Type B pancreatic cell (in vitro differentiated cells): ENCODE data around the gene SPRTN. TPM values are rescaled to one million over a fixed set of nuclear protein-coding genes. Genes with fewer than 3 reads are reported as not detected.

Source experiments
- DNase-seq: peaks from one replicate; pipeline ENCODE4 v3.0.0; 2021; ENCODE audit warnings: mixed read lengths; ENCODE audit not compliant: unreplicated experiment; ENCODE audit errors: extremely low spot score
- H3K27ac Mint-ChIP-seq: 2 replicates; pipeline ENCODE4 v1.8.0; 2021; ENCODE audit warnings: mild to moderate bottlenecking, mixed read lengths
- H3K27me3 Mint-ChIP-seq: 2 replicates; pipeline ENCODE4 v1.8.0; 2021; ENCODE audit warnings: mixed read lengths
- H3K36me3 Mint-ChIP-seq: 2 replicates; pipeline ENCODE4 v1.8.0; 2021; ENCODE audit warnings: mixed read lengths
- H3K4me1 Mint-ChIP-seq: one replicate; pipeline ENCODE4 v1.8.0; 2021; ENCODE audit warnings: mixed read lengths; ENCODE audit not compliant: unreplicated experiment
- H3K4me3 Mint-ChIP-seq: 2 replicates; pipeline ENCODE4 v1.8.0; 2021; ENCODE audit warnings: mild to moderate bottlenecking, mixed read lengths
- H3K9me3 Mint-ChIP-seq: 2 replicates; pipeline ENCODE4 v1.8.0; 2021; ENCODE audit warnings: mixed read lengths
- CTCF ChIP-seq: fragments of 200-600 bp; sonication (generic); conservative IDR thresholded peaks from 2 replicates; pipeline ENCODE4 v1.5.0; 2021; ENCODE audit warnings: antibody characterized with exemption, mild to moderate bottlenecking
- total RNA-seq: library from RNA; stranded (reverse); gene quantifications from 2 replicates; pipeline ENCODE4 v1.2.1, GENCODE V29; 2021; ENCODE audit warnings: low replicate concordance

SPRTN gene
- total RNA-seq, 1 donor from 2014 or later: 14.5 TPM

DNA sequence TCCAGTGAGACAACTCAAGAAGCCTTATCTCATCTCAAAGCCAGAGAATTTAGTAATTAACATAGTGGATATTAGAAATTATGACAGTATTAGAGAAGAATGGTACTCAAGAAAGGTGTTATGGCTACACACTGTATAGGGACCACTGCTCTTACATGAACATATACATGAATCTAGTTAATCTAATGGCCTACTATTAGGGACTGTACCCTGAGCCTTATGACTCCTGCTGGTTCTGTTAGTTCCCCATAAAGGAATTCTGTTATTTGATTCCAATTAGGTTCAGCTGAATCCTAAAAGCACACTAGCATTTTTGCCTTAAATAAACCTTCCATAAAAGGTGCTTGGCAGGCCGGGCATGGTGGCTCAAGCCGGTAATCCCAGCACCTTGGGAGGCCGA is 44.3 kb downstream of the SPRTN start:
- no peak for DNase-seq
- no peak for TF ChIP-seq CTCF
- H3K36me3 Mint-ChIP-seq: no peaks in the 10 kb centered on the region
- H3K4me3 Mint-ChIP-seq: no peak overlapping the region
- H3K4me1 Mint-ChIP-seq: peaks cover 6% of the 10 kb centered on the region
- no peaks in the 10 kb centered on the region for H3K27me3 Mint-ChIP-seq
- H3K27ac Mint-ChIP-seq: no peak overlapping the region
- H3K9me3 Mint-ChIP-seq: no peaks in the 10 kb centered on the region

DNA sequence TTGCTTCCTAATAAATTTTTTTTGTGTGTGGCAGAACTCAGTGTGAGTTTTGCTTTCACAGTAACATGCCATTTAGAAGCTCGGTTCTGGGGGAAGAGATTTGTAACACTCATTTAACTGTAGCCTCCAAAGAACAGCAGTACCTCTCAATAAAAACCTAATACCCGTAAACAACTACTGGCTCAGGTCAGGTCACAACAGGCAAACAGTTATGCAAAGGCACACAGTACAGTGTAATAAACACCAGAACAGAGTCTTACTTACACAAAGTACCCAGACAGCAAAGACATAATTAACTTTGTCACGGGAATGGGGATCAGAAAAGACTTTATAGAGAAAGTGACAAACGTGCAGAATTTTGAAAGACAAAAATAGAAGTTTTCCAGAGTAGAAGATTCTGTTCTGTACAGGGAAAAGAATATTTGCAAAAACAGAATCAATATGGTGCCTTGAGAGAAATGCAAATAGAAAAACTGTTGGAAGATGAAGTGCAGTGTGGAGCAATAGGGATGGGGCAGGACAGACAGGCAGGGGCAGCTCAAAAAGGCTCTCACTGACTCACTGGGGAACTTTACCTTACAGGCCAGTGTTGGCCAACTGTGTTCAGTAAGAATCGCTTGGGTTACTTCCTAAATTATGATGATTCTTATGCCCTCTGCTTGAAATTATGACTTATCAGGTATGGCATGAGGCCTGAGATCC is 45.2 kb downstream of the SPRTN start:
- Mint-ChIP-seq H3K36me3 (peaks cover 5% of the 10 kb centered on the region), H3K9me3 (no peaks in the 10 kb centered on the region), H3K4me3 (no peak overlapping the region), H3K27ac (no peak overlapping the region), H3K4me1 (no peaks in the 10 kb centered on the region), H3K27me3 (no peaks in the 10 kb centered on the region)
- no peak for DNase-seq
- no peak for TF ChIP-seq CTCF

DNA sequence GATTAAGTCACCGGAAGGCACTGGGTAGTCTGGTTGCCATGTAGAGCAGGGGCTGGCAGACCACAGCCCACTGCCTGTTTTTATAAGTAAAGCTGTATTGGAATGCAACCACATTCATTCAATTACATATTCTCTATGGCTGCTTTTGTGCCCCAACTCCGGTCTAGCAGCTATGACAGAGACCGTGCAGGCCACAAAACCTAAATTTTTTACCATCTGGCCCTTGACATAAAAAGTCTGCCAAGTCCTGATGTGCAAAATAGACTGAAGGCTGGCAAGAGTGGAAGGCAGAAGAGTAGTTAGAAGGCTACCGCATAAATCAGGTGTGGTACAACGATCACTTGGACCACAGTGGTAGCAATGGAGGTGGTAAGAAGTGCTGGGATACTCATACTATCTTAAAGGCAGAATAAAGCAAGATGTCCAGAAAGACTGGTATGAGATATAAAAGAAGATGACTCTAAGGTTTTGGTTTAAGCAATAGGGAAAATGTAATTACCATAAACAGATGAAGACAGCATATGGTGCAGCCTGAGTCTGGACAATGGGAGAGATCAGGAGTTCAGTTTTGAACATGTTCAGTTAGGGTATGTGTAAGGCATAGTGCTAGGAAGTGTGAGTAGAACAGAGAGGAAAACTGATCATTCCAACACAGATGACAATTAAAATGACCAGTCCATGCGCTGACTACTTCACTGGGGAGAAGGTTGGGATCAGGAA is 46.8 kb downstream of the SPRTN start:
- H3K27ac Mint-ChIP-seq: no peak overlapping the region
- no peak for DNase-seq
- H3K4me3 Mint-ChIP-seq: no peak overlapping the region
- peaks cover under 1% of the 10 kb centered on the region for H3K4me1 Mint-ChIP-seq
- H3K27me3 Mint-ChIP-seq: no peaks in the 10 kb centered on the region
- TF ChIP-seq CTCF: no peak
- no peaks in the 10 kb centered on the region for H3K9me3 Mint-ChIP-seq
- peaks cover 5% of the 10 kb centered on the region for H3K36me3 Mint-ChIP-seq

DNA sequence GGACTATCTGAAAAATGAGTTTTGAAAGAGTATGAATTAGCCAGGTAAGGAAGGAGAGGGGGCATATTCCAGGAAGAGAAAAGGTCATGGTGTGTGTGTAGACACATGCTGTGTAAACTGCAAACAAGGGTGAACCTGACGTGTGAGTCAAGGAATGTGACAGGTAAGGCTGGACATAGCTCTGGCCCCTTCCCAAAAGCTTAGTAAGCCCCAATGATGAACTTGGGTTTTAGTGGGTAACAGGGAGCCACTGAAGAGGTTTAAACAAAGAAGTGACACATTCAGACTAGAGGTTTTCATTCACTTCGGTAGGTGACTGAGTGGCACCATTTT is 47.3 kb downstream of the SPRTN start:
- Mint-ChIP-seq H3K27me3 (no peaks in the 10 kb centered on the region), H3K4me1 (peaks cover 4% of the 10 kb centered on the region), H3K27ac (no peak overlapping the region), H3K9me3 (no peaks in the 10 kb centered on the region), H3K36me3 (peaks cover 10% of the 10 kb centered on the region), H3K4me3 (no peak overlapping the region)
- no peak for DNase-seq
- no peak for TF ChIP-seq CTCF

DNA sequence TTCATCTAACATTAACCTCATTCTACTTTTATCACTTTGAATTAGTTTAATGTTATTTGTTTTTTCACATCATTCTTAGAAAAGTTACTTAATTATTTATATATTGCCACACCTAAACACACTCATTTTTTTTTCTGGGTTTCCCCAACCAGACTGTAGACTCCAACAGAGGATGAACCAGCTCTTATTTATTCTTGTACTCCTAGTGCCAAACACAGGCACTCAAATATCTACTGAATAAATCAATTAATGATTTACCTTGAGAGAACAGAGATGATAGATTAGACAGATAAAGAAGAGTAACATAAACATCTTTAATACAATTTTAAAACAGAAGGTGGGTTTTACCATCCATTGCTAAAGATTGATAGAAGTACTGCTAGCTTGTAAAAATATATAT is 48.4 kb downstream of the SPRTN start:
- Mint-ChIP-seq H3K27me3 (no peaks in the 10 kb centered on the region), H3K36me3 (peaks cover 11% of the 10 kb centered on the region), H3K4me3 (no peak overlapping the region), H3K27ac (no peak overlapping the region), H3K4me1 (peaks cover 4% of the 10 kb centered on the region), H3K9me3 (no peaks in the 10 kb centered on the region)
- DNase-seq: no peak
- TF ChIP-seq CTCF: no peak
